ENCODE measurements around the gene OPA3. TPM values are rescaled to one million over a fixed set of nuclear protein-coding genes. Genes with fewer than 3 reads are reported as not detected.

The OPA3 gene
- total RNA-seq, 6 experiments from 2014 or later = 13.3 to 15.5 (median 14.3) TPM

DNA sequence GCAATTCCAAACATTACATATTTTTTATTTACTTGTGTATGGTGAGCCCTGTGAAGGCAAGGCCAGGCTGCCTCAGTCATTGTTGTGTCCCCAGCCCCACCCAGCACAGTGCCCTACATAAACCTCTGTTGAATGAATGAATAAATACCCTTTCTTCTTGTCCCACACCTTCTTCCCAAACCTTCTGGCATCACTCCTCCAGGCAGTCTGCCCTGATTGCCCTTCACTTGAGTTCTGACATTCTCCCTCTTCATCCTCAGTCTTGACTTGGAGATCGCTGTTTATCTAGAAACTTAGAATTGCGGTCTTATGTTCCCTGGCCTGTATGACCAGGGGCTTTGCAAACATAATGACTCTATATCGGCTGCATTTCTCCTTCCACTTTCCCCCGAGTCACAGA, 5.2 kb upstream of the OPA3 start:
- TF ChIP-seq, protein P1, sequence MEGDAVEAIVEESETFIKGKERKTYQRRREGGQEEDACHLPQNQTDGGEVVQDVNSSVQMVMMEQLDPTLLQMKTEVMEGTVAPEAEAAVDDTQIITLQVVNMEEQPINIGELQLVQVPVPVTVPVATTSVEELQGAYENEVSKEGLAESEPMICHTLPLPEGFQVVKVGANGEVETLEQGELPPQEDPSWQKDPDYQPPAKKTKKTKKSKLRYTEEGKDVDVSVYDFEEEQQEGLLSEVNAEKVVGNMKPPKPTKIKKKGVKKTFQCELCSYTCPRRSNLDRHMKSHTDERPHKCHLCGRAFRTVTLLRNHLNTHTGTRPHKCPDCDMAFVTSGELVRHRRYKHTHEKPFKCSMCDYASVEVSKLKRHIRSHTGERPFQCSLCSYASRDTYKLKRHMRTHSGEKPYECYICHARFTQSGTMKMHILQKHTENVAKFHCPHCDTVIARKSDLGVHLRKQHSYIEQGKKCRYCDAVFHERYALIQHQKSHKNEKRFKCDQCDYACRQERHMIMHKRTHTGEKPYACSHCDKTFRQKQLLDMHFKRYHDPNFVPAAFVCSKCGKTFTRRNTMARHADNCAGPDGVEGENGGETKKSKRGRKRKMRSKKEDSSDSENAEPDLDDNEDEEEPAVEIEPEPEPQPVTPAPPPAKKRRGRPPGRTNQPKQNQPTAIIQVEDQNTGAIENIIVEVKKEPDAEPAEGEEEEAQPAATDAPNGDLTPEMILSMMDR (IDR thresholded peaks at IDR 0.05) = no peak
- DNase-seq = no peak

DNA sequence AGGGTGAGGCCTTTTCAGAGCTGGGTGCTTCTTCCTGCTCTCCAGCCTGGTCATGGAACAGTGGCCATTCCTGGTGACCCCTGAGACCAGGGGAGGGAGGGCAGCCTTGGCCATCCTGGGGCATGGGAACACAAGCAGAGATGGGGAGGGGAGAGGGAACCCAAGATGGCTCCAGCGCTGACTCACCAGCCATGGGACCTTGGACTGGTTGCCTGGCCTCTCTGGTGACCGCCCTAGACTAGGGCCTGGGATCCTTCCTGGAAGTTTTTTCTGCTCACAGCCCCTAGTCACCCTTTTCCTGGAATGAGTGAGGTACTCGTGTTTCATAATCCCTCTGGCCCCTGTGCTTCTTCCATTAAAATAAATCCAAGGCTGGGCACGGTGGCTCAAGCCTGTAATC, 3.3 kb upstream of the OPA3 start:
- Mint-ChIP-seq H3K27me3 (ENCODE audit: insufficient read depth) (no peaks in the 10 kb centered on the region; the same call in 1 of the 2 replicates), H3K27ac (0 out of 2 replicates have a peak overlapping the region, but pooled peaks have one; percentile 26), H3K36me3 (ENCODE audit: low read depth) (peaks cover 9% of the 10 kb centered on the region)

More for the DNA sequence above, 5.2 kb upstream of the OPA3 start:
- Mint-ChIP-seq H3K36me3 (ENCODE audit: low read depth) (peaks cover 7% of the 10 kb centered on the region), H3K4me1 (ENCODE audit: low read depth) (peaks cover 18% of the 10 kb centered on the region), H3K27me3 (ENCODE audit: insufficient read depth) (no peaks in the 10 kb centered on the region; the same call in none of the 2 replicates), H3K9me3 (no peaks in the 10 kb centered on the region), H3K27ac (no peak overlapping the region), H3K4me3 (no peak overlapping the region)

GRCh38 chr19:45585158-45585577, 566 bp upstream of the OPA3 start:
- no peak for DNase-seq
- H3K27me3 Mint-ChIP-seq (ENCODE audit: insufficient read depth) = no peaks in the 10 kb centered on the region; the same call in 1 of the 2 replicates
- TF ChIP-seq, protein P1 (IDR thresholded peaks at IDR 0.05) = no peak
- no peaks in the 10 kb centered on the region for H3K9me3 Mint-ChIP-seq
- H3K4me1 Mint-ChIP-seq (ENCODE audit: low read depth) = peaks cover 23% of the 10 kb centered on the region
- peak overlapping the region; percentile 98 for H3K4me3 Mint-ChIP-seq
- H3K27ac Mint-ChIP-seq = peak overlapping the region; percentile 98
- H3K36me3 Mint-ChIP-seq (ENCODE audit: low read depth) = peaks cover 17% of the 10 kb centered on the region; the same call in 1 of the 2 replicates

More for the DNA sequence above, 3.3 kb upstream of the OPA3 start:
- Mint-ChIP-seq H3K9me3 (no peaks in the 10 kb centered on the region), H3K4me3 (no peak overlapping the region), H3K4me1 (ENCODE audit: low read depth) (peaks cover 26% of the 10 kb centered on the region)
- TF ChIP-seq, protein P1 (IDR thresholded peaks at IDR 0.05) = no peak
- DNase-seq = no peak

- H3K9me3 Mint-ChIP-seq = no peaks in the 10 kb centered on the region
- no peaks in the 10 kb centered on the region; the same call in 1 of the 2 replicates for H3K27me3 Mint-ChIP-seq (ENCODE audit: insufficient read depth)
- peak overlapping the region; percentile 42 for H3K27ac Mint-ChIP-seq
- TF ChIP-seq, protein P1 (IDR thresholded peaks at IDR 0.05) = no peak
- peaks cover 52% of the 10 kb centered on the region for H3K4me1 Mint-ChIP-seq (ENCODE audit: low read depth)
- H3K36me3 Mint-ChIP-seq (ENCODE audit: low read depth) = peaks cover 20% of the 10 kb centered on the region; the same call in 1 of the 2 replicates
- no peak overlapping the region for H3K4me3 Mint-ChIP-seq
- DNase-seq = no peak
Measured at GRCh38 chr19:45581576-45581975, 3.0 kb downstream of the OPA3 start.

- H3K9me3 Mint-ChIP-seq = no peaks in the 10 kb centered on the region
- H3K27me3 Mint-ChIP-seq (ENCODE audit: insufficient read depth) = no peaks in the 10 kb centered on the region; the same call in 1 of the 2 replicates
- no peak for DNase-seq
- peak overlapping the region; percentile 54 for H3K4me3 Mint-ChIP-seq
- peak overlapping the region; percentile 93 for H3K27ac Mint-ChIP-seq
- TF ChIP-seq, protein P1 (IDR thresholded peaks at IDR 0.05) = no peak
- H3K4me1 Mint-ChIP-seq (ENCODE audit: low read depth) = peaks cover 46% of the 10 kb centered on the region
- H3K36me3 Mint-ChIP-seq (ENCODE audit: low read depth) = peaks cover 22% of the 10 kb centered on the region; the same call in 1 of the 2 replicates
Measured at GRCh38 chr19:45578861-45579260, 5.7 kb downstream of the OPA3 start.

Measured in HFFc6 (cell line).